WI38 (cell line): Measurements from ENCODE around the gene NLRP6.
A peak's percentile ranks its signal among the peaks of the same experiment; 100 is the strongest.

Experiments
- H3K4me3 ChIP-seq: 2 replicates; pipeline ENCODE4 v1.5.1; 2011; ENCODE audit warnings: low read depth, mild to moderate bottlenecking, control low read depth, low read length
- TF ChIP-seq, protein P1 (sequence below): IDR thresholded peaks from 2 replicates; pipeline ENCODE4 v1.5.1; 2012; ENCODE audit warnings: low read depth, mild to moderate bottlenecking, control low read depth, low read length

The NLRP6 gene

DNA sequence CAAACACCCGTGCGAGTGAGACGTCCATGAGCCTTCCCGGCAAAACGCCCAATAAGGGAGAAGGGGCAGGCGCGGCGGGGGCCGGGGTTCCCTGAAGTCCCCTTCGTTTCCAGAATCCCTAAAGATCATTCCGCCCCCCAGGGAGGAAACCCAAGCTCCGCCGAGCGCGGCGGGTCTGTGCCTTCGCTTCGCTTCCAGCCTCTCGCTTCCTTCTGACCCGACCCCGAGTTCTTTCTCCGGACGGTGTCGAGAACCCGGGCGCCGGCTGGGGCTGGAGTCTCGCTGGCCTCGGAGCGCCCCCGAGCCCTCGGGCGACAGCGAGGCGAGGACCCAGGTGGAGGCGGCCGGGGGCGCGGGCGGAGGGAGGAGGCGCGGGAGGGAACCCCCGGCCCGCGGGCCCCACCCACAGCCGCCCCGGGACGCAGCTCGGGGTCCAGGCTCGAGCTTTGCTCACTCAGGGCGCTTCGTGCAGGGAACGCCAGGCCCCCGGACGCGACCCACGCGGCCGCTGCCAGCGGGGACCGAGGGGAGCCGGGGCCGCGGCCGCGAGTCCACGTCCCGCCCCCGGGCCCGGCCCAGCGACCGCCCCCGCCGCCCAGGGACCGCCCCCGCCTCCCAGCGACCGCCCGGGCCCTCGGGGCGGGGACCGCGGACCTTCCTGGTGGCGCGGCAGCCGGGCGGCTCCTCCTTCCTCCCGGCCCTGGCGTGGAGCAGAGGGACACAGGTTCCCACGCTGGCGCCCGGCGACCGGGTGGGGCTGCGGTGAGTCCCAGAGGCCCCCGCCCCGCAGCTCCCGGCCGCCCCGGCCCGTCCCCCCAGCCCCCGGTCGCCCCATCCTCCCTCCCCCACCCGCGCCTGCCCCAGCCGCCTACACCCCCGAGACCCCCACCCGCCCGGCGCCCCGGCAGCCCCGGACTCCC lies 10.5 kb downstream of the NLRP6 start, which contains the start of gene PGGHG:
Gene PGGHG (plus strand): TSS at position 649 of the 920 bp plus-strand sequence. CDS start 691 bp downstream, outside the sequence.
- TF ChIP-seq, protein P1, sequence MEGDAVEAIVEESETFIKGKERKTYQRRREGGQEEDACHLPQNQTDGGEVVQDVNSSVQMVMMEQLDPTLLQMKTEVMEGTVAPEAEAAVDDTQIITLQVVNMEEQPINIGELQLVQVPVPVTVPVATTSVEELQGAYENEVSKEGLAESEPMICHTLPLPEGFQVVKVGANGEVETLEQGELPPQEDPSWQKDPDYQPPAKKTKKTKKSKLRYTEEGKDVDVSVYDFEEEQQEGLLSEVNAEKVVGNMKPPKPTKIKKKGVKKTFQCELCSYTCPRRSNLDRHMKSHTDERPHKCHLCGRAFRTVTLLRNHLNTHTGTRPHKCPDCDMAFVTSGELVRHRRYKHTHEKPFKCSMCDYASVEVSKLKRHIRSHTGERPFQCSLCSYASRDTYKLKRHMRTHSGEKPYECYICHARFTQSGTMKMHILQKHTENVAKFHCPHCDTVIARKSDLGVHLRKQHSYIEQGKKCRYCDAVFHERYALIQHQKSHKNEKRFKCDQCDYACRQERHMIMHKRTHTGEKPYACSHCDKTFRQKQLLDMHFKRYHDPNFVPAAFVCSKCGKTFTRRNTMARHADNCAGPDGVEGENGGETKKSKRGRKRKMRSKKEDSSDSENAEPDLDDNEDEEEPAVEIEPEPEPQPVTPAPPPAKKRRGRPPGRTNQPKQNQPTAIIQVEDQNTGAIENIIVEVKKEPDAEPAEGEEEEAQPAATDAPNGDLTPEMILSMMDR = no peak
- H3K4me3 ChIP-seq = peak within 1 kb of the TSS; percentile 59

DNA sequence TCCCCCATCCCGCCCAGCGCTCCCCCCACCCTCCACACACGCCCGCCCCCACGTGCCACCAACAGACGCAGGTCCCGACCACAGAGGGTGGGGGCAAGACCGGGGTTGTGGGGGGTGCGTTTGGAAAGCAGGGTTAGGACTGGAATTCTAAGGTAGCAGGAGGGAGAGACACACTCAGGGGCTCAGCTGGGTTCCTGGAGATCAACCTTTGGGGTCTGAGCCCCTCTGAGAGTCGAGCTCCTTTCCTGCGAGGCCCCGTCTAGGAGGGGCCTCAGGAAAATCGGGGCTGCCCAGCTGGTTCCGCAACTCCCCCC lies 11.1 kb downstream of the NLRP6 start:
- TF ChIP-seq, protein P1 = no peak
- H3K4me3 ChIP-seq = peak overlapping the region; percentile 44

DNA sequence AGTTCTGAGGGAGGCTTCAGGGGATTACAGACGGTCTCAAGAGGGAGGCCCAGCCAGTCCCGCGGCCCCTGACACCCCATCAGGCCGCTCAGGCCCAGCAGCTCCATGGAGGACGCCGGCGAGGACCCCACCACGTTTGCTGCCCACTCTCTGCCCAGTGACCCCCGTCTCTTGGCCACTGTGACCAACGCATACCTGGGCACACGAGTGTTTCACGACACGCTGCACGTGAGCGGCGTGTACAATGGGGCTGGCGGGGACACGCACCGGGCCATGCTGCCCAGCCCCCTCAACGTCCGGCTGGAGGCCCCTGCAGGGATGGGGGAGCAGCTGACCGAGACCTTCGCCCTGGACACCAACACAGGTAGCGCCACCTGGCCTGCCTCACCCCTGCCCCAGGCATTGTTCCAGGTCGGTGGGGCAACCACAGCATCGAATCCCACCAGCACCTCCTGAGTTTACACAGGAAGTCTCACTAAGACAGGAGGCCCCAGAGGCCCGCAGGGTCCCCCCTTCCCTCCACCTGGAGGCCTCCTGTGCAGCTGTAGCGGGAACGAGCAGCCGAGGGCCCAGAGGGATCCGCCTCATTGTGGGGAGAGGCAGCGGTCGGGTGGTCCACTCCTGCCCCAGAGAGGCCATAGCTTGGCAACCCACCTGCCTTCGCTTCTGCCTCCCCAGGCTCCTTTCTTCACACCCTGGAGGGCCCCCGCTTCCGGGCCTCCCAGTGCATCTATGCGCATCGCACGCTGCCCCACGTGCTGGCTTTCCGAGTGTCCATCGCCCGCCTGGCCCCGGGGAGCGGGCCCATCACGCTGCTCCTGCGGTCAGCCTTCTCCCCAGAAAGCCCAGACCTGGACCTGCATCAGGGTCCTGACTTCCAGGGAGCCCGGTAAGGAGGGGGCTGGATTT lies 11.8 kb downstream of the NLRP6 start:
- TF ChIP-seq, protein P1 = no peak
- peak overlapping the region; percentile 44 for H3K4me3 ChIP-seq

DNA sequence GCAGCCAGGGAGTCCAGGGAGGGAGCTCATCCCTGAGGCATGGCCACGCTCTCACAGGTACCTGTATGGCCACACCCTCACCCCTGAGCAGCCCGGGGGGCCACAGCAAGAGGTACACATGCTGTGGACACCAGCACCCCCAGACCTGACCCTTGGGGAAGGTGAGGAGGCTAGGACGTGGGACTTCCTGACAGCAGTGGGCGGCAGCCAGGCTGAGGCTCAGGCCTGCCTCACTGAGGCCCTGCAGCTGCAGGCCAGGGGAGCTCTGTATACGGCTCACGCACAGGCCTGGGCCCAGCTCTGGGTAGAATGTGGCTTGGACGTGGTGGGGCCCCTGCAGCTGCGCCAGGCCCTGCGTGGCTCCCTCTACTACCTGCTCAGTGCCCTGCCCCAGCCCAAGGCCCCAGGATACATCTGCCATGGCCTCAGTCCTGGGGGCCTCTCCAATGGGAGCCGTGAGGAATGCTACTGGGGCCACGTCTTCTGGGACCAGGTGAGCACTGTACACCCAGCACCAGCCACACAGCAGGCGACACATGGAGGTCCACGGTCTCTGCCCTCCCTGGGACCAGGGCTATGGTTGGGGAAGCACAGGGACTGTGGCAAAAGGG lies 12.5 kb downstream of the NLRP6 start:
- H3K4me3 ChIP-seq = no peak overlapping the region
- TF ChIP-seq, protein P1 = no peak

DNA sequence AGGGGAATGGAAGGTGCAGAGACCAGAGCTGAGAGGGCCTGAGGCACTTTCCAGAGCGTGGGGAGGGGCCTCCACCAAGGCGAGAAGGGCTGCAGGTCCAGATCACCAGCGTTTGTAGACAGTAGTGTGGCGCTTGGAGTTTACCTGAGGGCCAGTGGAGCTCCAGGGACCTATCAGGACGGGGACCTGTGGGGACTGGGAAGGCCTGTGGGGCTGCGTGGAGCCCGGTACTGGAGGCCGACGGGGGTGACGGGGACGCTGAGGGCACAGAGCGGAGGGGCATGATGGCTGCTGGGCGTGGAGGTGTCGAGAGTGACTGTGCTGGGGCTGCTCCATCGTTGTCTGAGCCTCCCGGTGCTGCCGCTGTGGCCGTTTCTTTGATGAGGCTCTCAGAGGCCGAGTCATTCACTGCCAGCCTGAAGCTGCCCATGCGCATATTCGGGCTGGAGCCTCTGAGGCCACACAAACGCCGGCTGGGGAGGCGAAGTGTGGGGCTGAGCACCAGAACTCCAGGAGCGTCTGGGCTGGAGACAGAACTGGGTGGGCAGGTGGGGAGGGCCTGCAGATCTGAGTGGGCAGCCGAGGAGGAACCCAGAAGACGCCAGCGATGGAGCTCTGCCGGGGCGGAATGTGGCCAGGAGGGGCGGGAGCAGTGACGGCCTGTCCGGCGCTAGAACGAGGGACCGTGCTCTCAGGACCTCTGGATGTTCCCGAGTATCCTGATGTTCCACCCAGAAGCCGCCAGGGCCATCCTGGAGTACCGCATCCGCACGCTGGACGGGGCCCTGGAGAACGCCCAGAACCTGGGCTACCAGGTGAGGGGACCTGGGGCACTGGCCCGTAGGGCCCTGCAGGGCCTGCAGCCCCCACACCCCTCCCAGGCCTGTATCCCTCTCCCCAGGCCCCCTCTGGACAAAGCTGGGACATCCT lies 13.3 kb downstream of the NLRP6 start:
- TF ChIP-seq, protein P1 = no peak

DNA sequence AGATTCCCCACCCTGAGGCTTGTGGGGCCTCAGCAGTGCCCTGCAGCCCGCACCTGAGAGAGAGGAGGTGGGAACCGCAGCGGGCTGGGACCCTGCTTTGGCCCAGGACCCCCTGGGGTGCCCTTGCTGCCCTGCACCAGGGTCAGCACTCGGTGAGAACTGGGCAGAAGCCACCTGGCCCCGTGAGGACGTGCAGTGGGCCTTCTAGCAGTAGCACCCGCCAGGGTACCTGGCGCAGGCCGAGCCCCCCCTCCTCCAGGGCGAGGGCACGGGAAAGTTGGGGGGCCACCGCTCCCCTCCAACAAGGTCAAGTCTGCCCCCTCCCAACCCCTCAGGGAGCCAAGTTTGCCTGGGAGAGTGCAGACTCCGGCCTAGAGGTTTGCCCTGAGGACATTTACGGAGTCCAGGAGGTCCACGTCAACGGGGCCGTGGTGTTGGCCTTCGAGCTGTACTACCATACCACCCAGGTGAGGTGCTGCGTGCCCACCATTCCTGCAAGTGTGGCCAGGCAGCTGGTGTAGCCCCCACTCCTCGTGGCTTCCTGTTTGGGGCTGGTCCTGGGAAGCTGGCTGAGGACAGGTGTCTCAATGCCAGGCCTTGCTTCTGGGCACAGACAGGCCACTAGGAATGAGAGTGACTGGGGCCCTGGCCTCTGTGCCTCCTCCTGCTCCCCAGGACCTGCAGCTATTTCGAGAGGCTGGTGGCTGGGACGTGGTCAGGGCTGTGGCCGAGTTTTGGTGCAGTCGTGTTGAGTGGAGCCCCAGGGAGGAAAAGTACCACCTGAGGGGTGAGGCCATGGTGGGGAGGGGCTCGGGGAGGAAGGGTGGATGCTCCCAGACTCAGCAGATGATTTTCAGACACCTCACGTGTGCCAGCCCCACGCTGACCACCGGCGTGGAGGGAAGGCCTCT lies 14.3 kb downstream of the NLRP6 start:
- TF ChIP-seq, protein P1 = no peak
- H3K4me3 ChIP-seq = no peak overlapping the region

More for the DNA sequence above, 13.3 kb downstream of the NLRP6 start:
- H3K4me3 ChIP-seq = no peak overlapping the region
